ENCODE data around the gene SEMA3F.

SEMA3F gene

DNA sequence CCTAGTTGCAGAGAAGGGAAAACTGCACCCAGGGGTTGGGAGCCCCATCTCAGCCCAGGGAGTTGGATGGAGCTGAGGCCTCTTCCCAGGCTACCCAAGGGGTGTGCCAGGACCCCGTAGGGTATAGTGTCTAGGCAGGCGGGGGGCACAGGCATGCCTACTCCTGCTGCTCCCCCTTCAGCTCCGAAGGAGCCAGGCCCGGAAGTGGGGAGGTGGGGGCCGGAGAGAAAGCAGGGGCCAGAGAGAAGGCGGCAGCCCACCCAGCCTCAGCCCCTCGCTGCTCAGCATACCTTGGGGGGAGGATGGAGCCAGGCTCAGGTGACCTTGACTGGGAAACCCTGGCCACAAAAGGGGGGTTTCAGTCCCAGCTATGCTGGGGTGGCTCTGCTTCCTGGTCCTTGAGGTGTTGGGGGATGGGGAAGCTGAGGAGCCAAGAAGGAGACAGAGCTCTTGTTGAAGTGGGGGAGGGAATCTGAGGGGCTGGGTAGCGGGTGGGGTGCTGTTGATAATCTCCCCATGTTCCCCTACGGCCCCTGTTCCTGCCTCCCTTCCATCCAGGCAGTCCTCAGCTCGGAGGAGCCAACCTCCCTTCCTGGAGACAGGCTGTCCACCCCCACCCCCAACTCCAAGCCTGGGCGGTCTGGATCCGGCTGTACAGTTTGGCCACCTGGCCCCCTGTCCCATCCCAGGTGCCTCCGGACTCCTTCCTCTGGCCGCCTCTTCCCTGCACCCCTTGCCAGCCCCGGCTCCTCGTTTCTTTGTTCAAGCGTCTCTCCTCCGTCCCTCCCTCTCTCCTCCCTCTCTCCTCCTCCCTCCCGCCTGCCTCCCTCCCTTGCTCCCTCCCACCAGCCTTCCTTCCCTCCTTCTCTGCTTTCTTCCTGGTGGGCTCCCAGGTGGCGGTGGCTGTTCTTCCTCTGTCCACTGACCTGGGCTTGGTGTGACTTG, 1.7 kb downstream of the SEMA3F start:
- DNase-seq (ENCODE audit: low spot score), result no peak

DNA sequence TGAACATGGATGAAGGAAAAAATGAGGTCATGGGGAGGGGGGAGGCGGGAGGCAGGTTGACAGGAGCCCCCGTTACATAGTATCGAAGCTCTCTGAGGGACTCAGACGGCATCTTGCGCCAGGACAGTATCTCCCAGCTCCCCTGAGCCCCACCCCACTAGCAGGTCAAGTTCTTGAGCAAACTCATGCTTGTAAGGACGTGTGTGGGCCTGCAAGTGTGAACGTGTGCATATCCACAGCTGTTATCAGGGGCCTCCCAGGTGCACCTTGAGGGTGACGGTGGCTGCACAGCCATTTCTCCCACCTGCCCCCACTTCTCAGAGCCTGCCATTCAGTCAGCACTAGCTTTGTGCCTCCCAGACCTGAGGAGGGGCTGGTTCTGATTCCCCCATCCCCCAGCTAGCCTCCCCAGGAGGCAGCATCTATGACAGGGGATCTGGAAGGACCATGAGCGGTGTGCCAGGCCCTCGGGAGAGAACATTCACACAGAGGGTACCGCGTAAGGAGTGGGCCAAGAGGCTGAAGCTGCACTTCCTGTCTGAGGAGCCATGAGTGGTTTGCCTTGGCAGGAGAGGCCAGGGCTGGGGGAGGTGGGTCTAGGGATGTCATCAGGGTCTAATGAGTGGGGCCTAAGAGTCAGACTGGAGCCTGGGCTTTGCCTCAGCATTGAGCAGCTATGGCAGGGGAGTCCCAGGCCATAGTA, 2.9 kb downstream of the SEMA3F start:
- DNase-seq (ENCODE audit: low spot score), result no peak

DNA sequence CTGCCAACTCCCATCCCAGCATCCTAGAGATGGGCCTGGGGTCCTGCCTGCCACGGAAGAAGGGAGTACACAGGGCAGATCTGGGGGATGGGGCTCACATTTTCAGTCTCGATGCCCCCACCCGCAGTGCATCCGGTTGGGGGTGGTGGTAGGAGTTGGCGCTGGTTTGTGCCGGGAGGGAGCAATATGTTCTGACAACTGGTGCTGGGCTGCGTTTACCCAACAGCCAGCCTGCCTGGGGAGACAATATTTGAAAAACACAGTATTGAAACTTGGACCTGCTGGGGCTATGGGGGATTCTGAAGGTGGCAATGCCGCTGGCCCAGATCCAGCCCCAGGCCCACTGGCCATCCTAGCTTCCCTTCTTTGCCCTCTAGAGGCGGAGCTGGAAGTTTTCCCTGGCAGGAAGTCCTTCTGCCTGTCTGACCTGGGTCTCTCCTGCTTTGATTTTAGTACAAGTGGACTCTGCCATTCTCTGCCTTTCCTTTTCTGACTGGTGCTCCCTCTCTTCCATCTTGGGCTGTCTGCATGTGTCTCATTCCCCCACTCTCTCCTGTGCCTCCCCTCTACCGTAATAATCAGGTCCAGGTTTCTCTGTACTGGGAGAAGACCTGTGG, 3.5 kb downstream of the SEMA3F start:
- DNase-seq (ENCODE audit: low spot score), result no peak

DNA sequence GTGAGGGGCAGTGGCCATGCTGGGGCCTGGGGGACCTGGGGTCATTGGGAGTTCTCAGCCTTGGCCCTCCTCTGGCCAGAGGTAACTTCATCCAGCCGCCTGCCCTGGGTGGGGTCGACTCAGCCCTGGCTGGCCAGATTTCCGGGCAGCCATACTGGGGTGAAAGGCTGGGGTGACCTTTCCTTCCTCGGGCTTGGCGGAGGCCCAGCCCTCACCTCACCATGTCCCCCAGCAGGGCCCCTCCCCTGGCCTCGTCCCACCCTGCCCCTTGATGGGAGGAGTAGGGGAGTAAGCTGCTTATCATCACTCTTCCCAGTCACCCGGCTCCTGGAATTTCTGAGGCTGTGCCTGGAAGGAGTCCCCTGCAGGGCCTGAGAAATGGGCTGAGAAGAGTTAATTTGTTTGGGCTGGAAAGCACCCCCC, 5.4 kb downstream of the SEMA3F start:
- DNase-seq (ENCODE audit: low spot score), result no peak

DNA sequence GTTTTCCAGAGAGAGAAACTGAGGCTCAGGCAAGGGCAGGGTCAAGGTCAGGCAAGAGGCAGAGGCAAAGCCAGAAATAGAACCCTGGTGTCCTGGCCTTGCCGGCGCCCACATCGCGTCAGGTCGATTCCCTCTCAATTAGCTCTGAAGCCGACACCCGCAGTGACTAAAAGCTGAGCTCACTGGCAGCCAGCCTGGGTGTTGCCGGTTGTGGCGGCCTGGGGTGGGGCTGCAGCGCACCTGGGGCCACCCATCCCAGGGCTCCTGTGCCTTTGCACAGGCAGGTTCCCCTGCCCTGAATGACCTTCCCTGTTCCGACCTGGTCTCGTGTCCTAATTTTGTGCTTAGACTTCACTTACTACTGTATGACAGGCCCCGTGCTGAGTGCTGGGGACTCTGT, 6.2 kb downstream of the SEMA3F start:
- DNase-seq (ENCODE audit: low spot score), result no peak

DNA sequence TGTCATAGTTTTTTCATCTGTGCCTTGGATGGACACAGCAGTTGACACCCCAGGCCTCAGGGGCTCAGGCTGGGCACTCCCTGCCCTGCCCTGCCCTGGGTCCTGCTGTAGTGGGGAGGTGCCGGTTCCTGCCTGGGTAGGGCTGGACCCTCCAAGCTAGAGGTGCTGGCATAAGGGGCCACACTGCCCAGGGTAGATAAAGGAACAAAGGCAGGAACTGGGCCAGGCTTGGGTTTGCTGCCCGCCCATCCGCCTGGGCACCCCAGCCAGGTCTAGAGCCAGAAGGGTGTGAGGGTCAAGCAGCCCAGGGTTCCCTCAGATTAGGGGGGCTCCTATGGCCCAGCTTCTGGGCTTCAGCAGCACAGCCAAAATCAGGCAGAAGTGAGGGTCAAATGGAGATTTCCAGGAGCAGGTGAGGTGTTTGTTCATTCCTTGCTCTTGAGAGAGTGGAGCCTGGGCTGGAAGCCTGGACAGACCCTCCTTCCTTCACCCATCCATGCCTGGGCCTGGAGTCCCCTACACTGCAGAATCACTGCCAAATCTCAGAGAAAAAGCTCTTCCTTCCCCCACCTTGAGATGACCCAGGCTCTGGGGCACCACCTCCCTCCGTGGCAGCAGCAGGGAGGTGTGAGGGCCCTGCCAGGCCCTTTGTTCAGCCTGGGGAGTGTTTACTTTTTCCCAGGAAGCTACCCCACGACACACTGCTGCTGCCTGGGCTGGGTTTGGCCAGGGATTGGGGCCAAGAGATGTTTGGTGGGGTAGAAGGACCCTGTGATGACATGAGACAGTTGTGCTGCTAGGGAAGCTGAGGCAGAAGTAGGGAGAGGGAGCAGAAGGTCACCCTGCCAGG, 7.1 kb downstream of the SEMA3F start:
- DNase-seq (ENCODE audit: low spot score), result no peak

DNA sequence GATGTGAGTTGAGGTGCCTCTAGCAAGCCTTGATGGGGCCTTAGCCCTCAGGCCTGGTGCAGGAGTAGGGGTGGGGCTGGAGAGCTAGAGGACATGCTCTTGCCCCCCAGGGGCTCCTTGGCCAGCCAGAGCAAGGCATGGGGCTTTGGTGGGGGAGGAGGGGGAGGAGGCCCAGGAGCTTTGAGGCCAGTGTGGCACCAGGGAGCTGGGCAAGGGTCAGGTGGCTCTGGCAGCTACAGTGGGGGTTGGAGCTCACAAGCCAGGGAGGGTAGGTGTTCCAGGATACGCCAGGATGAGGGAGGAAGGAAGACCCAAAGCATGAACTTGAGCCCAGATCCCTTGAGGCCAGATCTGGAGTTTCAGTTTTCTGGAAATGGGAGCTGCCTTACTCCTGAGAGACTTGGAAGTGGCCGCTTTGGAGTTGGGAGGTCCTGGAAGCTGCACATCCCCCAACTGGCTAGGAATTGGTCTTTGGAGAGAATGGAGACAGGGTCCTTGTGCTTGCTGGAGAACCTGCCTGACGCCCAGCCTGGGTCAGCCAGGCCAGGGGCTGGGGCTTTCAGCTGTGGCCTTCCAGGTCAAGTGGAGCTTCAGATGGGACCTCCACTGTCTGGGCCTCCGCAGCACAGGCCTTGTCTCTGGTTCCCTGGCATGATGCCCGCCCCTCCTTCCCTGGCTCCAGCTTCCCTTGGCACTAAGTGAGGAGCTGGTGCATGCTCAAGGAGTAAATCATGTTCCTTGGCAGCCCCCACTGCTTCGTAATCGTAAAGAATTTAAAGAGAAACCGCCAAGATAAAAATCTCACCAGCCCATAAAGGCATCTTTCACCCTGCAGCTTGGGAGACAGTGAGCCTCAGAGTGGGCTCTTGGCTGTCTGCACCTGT, 8.7 kb downstream of the SEMA3F start:
- DNase-seq (ENCODE audit: low spot score), result no peak

DNA sequence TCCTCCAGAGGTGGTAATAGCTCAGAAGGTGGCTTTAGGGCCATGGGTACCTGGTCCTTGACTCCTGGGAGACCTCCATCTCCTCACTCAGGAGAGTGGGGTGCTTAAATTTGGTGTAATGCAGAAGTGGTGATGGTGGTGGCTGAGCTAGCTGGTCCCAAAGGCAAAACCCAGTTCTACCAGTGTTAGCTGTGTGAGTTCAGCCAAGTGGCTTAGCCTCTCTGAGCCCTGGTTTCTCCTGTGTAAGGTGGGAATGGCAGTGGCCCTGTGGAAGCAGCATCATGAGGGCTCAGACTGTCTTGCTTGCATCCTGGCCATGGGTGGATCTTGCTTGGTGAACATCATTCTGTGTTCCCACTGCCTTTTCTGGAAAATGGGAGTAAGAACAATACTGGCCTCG, 9.4 kb downstream of the SEMA3F start:
- no peak for DNase-seq (ENCODE audit: low spot score)

DNA sequence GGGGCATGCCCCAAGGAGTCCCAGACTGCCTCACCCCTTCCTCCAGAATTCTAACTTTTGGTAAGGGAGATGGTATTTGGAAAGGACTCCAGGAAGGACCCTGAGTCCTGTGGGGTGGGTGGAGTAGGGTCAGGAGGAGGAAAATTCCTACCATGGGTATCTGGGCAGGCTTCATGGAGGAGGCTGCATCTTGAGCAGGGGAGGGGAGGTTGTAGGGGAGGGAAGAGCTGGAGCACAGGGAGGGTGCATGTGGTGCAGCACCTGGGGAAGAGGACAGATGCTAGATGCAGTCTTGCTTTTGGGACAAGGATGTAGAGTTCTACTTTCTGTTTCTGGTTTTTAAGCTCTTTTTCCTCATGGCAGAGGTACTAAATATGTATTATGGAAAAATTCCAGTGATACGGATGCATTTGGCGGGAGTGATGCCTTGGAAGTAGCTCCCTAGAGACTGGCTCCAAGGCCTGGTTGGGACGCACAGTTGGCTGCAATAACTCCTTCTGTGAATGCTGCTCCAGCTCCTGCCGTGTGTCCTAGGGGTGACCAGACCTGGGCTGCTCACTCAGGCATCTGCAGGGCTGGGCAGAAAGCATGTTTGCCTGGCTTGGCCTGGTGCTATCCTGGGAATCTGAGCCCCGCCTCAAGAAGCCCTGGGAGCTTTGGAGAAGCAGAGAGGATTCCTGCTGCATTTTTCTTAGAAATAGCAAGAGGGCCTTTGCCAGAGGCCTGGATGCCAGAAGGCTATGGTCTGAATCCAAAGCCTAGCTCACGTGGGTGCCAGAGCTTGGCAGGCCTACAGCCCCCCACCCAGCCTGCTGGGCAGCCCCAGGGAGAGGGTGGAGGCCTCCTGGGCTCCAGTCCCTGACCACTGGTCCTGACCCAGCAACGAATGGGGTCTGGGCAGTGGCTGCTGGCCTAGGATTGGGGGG, 10.1 kb downstream of the SEMA3F start:
- DNase-seq (ENCODE audit: low spot score), result no peak

DNA sequence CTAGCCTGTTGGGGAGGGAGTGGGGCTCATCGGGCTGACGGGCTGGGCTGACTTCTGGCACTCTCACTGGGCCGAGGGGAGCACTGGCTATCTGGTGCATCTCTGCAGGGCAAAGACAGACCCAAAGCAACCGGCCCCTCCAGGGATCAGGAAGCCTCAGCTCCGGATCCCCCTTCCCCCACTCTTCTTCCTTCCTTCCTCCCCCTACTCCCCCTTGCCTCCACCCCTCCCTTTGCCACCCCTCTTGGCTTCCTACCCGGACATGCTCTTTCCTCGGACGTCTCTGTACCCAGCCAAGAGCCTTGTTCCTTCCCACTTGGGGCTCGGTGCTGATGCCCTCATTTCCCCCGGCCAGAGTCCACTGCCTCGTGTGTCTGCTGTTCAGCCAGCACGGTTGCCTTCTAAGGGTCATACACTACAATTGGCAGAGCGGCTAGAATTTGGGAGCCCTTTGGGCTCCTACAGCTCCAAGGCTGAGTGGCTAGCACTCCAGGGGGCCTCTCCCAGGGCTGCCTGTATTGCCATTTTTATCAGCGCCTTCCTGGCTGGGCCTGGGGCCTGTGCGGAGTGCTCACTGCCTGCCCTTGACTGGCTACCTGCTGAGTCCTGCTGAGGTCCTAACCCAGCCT, 10.9 kb downstream of the SEMA3F start:
- no peak for DNase-seq (ENCODE audit: low spot score)

DNA sequence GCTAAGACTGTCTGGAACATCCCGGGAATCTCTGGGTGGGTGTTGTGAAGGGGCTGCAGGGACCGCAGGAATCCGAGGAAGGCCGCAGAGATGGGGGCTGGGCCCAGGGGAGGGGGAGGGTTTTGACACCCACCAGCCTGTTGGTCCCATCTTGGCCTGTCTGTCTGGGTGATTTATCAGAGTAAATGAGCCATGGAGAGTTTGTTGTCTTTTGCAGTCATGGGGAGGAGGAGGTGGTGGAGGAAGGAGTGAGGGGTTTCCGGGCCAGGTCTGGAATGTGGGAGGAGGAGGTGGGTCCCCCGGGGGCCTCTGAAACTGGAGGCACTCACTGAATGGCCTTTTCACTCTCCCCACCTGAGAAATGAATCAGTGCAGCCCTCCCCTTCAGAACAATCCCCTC, 11.5 kb downstream of the SEMA3F start:
- DNase-seq (ENCODE audit: low spot score), result no peak

DNA sequence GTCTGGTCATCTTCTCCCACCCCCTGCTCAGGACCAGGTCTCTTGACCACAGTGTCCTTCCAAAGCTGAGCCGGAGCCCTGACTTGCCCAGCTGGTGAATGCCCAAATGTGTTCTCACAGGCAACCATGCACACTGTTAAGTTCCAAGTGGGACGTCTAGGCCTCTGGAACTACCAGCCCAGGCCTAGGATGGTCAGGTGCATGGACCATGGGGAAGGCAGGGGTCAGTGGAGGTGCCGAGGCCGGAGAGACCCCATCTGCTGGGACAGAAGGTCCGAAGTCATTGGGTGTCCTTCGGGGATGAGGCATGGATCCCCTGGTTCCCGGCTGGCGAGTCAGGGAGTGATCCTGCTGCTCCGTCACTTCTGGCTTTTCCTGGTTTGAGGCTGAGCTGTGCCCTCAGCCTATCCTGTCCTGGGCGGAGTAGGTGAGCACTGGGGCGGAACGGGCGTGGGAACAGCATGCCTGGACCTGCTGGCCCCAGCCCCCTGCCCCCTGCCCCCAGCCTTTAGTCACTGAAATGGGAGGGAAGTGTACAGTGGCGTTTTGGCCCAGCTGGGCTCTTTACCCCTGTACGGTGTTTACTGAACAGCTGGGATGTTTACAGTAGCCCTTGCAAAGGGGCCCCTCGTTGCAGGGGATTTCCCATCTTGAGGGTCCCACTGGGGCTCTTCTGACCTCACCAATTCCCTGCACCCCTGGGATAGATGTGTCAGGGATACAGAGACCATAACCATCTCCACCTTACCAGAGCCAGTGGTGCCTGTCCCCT, 12.1 kb downstream of the SEMA3F start:
- no peak for DNase-seq (ENCODE audit: low spot score)

DNA sequence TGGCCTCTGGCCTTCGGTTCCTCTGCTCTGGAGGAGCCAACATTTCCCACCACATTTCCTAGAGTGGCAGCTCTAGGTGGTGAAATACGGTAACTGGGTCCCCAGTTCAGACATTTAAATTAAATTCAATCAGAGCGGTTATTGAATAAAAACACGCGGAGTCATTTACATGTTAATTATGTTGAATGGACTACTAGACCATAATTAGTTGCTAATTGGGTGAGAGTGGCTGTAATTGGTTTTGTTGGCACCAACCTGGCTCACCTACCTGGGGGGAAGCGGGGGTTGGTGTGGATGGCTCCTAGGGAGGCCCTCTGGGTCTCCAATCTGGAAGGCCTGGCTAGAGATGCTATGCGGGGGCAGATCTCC, 12.7 kb downstream of the SEMA3F start:
- no peak for DNase-seq (ENCODE audit: low spot score)

DNA sequence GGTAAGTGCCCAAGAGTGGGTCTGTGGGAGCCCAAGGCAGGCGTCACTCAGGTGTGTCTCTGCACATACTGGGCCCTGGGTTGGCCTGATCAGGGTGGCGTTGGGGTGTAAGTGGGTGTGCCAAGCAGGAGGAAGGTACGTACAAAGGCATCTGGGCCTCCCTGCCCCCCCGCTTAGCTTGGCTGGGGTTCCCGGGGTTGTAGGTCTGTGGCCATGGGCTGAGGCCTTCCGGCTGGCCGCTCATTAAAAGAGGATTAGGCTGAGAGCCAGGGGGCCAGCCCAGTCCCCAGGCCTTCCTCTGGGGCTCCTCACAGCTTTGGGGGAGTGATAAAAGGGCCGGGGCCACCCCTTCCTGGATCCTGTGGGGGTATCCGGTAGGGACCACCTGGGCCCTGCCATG, 13.3 kb downstream of the SEMA3F start:
- DNase-seq (ENCODE audit: low spot score), result no peak

DNA sequence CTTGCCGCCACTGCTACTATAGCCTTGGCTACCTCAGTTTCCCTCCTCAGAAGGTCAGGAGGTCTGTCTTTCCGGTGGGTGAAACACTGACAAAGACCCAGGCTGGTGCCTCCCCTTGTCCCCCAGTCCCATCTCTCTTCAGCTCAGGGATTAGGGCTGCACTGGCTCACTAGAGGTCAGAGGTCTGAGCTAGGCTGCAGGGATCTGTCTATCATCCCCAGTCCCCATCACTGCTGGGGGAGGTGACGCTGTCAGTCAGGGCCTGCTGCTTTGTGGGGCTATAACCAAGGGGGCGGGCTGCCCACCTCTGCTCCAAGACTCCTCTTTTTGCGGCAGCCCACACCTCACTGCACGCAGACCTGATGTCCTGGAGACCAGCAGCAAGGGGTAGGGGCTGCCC, 13.7 kb downstream of the SEMA3F start:
- no peak for DNase-seq (ENCODE audit: low spot score)

DNA sequence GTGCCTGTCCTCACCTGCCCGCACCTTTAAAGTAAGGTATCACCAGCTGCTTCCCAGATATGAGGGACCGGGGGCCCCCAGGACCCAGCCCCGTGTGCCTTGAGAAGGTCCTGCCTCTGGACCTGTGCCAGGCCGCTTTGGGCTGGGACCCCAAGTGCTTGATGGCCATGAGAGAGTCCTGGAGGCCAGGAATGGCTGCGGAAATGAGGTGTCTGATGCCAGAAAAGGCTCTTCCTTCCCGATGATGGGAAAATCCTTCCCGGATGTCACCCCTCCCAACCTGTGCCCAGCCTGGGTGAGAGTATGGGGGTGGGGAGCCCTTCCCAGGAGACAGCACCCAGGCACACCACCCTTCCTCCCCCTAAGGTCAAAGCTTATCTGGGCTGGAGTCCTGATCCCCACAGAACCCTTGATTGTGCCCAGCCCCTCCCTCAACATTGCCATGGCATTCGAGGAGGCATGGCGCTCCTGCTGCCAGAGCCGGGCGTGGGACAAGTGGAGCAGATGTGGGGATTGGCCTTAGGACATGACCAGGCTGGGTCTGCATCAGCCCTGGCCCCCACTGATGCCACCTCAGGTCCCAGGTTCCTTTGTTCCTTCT, 14.2 kb downstream of the SEMA3F start:
- no peak for DNase-seq (ENCODE audit: low spot score)

DNA sequence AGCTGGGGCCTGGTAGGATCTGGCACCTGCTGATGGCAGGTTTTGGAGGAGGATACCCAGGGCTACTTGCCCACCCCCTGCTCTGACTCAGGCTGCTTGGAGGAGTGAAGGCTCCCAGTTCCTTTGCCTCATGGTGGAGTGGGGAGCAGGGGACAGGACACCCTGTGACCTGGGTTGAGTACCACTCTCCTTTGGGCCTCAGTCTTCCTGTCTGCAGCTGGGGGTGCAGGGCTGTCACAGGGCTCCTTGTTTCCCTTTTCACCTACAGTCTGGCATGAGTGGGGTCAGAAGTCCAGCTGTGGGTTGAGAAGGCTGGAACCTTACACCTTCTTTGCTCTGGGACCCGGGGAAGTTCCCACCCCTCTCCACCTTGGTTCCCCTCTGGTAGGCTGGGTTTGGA, 14.7 kb downstream of the SEMA3F start:
- DNase-seq (ENCODE audit: low spot score), result no peak

DNA sequence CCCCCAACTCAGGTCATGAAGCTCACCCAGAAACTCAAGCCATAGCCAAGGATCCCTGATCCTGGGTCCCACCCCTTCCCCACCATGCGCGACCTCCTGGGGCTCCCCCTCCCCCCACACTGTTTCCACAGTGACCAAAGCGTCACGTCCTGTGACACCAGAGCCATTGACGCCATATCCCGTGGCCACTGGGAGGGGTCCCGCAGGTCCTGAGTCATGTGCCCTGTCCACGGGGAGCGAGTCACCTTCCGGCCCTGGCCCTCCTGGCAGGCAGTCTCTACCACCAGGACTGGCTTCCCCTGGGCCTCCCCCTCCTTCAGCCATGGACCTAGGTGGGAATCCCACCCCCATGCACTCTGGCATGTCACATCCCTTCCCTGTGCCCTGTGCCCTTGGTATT, 15.6 kb downstream of the SEMA3F start:
- peak; percentile 98 for DNase-seq (ENCODE audit: low spot score)

Measured in kidney capillary endothelial cell (primary cell).